Measurements from ENCODE around the gene PILRA.
A peak's percentile ranks its signal among the peaks of the same experiment; 100 is the strongest.
"Not testable (repeated sequence)": the region's sequence is repeated elsewhere in the genome, so short reads cannot be mapped to it uniquely, and the experiment has no call there.

Gene PILRA

GRCh38 chr7:100446040-100446439, 72.8 kb downstream of the PILRA start:
- H3K4me3 ChIP-seq (replicated peaks; ENCODE audit: low read depth, low read length): no peak overlapping the region
- TF ChIP-seq CTCF (IDR thresholded peaks at IDR 0.05; ENCODE audit: low read length, missing control alignments): no peak
- peak; percentile 70 for DNase-seq (ENCODE audit: low read depth)

GRCh38 chr7:100447363-100447762, 74.1 kb downstream of the PILRA start:
- DNase-seq (ENCODE audit: low read depth); H3K4me3 ChIP-seq (replicated peaks; ENCODE audit: low read depth, low read length): not testable (repeated sequence)

- no peak for TF ChIP-seq CTCF (IDR thresholded peaks at IDR 0.05; ENCODE audit: low read length, missing control alignments)
- DNase-seq (ENCODE audit: low read depth): no peak
- H3K4me3 ChIP-seq (replicated peaks; ENCODE audit: low read depth, low read length): no peak overlapping the region
Measured at GRCh38 chr7:100449190-100449795, 76.0 kb downstream of the PILRA start.
